Loucy (cell line): ENCODE data around the gene LYPD6.

Source experiments
- H2AFZ ChIP-seq: fragments of 200-600 bp; sonication (generic); 2 replicates; pipeline ENCODE4 v1.6.0; 2016; ENCODE audit warnings: antibody characterized with exemption, mild to moderate bottlenecking, low read length, moderate library complexity
- H3F3A ChIP-seq: fragments of 200-600 bp; 2 replicates; pipeline ENCODE4 v1.6.0; 2016; ENCODE audit warnings: antibody characterized with exemption, low read depth, mild to moderate bottlenecking
- H3K27me3 ChIP-seq: fragments of 200-600 bp; sonication (generic); 2 replicates; pipeline ENCODE4 v1.6.1; 2014; ENCODE audit warnings: low read length, mild to moderate bottlenecking; ENCODE audit not compliant: insufficient read depth, poor library complexity, severe bottlenecking
- H3K36me3 ChIP-seq: fragments of 200-600 bp; sonication (generic); 2 replicates; pipeline ENCODE4 v1.6.1; 2016; ENCODE audit warnings: low read length; ENCODE audit not compliant: insufficient read depth
- H3K4me1 ChIP-seq: fragments of 200-600 bp; sonication (generic); 2 replicates; pipeline ENCODE4 v1.5.1; 2014; ENCODE audit warnings: low read length, mild to moderate bottlenecking; ENCODE audit not compliant: insufficient read depth, poor library complexity, severe bottlenecking
- H3K4me2 ChIP-seq: fragments of 200-600 bp; sonication (generic); 2 replicates; pipeline ENCODE4 v1.6.0; 2014; ENCODE audit warnings: antibody characterized with exemption, low read length, low read depth, mild to moderate bottlenecking; ENCODE audit not compliant: poor library complexity, severe bottlenecking
- H3K4me3 ChIP-seq: fragments of 200-600 bp; sonication (generic); 2 replicates; pipeline ENCODE4 v1.5.1; 2014; ENCODE audit warnings: low read length, mild to moderate bottlenecking, mixed read lengths; ENCODE audit not compliant: poor library complexity, severe bottlenecking
- H3K79me2 ChIP-seq: fragments of 200-600 bp; sonication (generic); 2 replicates; pipeline ENCODE4 v1.6.1; 2014; ENCODE audit warnings: low read length; ENCODE audit not compliant: insufficient read depth
- H3K9ac ChIP-seq: fragments of 200-600 bp; sonication (generic); 2 replicates; pipeline ENCODE4 v1.6.0; 2014; ENCODE audit warnings: mild to moderate bottlenecking, low read depth, low read length, moderate library complexity; ENCODE audit not compliant: poor library complexity, severe bottlenecking
- H3K9me2 ChIP-seq: fragments of 200-600 bp; sonication (generic); replicated peaks from 2 replicates; pipeline ENCODE4 v1.6.1; 2016; ENCODE audit warnings: low read depth, low read length, mixed read lengths
- H3K9me3 ChIP-seq: fragments of 200-600 bp; sonication (generic); 2 replicates; pipeline ENCODE4 v1.6.1; 2014; ENCODE audit warnings: mild to moderate bottlenecking, antibody characterized with exemption, low read length, low read depth; ENCODE audit not compliant: insufficient read depth
- H4K20me1 ChIP-seq: fragments of 200-600 bp; sonication (generic); 2 replicates; pipeline ENCODE4 v1.6.0; 2014; ENCODE audit warnings: antibody characterized with exemption, low read length, mild to moderate bottlenecking; ENCODE audit not compliant: insufficient read depth, poor library complexity, severe bottlenecking
- EZH2phosphoT487 ChIP-seq: fragments of 200-600 bp; IDR thresholded peaks from 2 replicates; pipeline ENCODE4 v1.6.1; 2018; ENCODE audit warnings: antibody characterized with exemption, mild to moderate bottlenecking, moderate library complexity, borderline replicate concordance
- TF ChIP-seq, protein P1 (sequence below): fragments of 200-600 bp; sonication (generic); conservative IDR thresholded peaks from 2 replicates; pipeline ENCODE4 v1.5.1; 2014; ENCODE audit warnings: mild to moderate bottlenecking, antibody characterized with exemption, low read length

LYPD6 gene

DNA sequence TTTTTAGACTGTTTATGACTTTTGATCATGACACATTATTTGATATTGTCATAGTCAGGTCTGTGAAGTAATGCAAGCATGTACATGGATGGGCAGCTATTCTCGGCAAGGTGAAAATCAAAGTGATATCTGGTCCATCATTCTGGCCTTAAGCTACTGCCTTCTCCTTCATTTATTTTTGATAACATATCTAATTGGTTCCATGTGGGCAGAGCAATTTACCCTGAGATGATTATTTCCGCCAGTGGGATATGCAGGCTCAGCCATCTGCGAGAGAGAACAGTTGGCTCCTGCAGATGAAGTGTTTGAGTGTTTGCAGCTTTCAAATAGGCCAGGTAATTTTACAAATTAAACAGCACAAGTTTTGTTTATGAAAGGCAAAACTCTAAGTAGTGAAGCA lies 116.4 kb downstream of the LYPD6 start:
- no peak overlapping the region for H2AFZ ChIP-seq
- TF ChIP-seq EZH2phosphoT487: no peak
- TF ChIP-seq, protein P1, sequence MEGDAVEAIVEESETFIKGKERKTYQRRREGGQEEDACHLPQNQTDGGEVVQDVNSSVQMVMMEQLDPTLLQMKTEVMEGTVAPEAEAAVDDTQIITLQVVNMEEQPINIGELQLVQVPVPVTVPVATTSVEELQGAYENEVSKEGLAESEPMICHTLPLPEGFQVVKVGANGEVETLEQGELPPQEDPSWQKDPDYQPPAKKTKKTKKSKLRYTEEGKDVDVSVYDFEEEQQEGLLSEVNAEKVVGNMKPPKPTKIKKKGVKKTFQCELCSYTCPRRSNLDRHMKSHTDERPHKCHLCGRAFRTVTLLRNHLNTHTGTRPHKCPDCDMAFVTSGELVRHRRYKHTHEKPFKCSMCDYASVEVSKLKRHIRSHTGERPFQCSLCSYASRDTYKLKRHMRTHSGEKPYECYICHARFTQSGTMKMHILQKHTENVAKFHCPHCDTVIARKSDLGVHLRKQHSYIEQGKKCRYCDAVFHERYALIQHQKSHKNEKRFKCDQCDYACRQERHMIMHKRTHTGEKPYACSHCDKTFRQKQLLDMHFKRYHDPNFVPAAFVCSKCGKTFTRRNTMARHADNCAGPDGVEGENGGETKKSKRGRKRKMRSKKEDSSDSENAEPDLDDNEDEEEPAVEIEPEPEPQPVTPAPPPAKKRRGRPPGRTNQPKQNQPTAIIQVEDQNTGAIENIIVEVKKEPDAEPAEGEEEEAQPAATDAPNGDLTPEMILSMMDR: no peak
- no peak overlapping the region for H3K4me2 ChIP-seq
- H3K9me3 ChIP-seq: no peaks in the 10 kb centered on the region
- H4K20me1 ChIP-seq: no peaks in the 10 kb centered on the region
- H3K9ac ChIP-seq: no peak overlapping the region
- no peaks in the 10 kb centered on the region for H3K79me2 ChIP-seq
- H3K4me1 ChIP-seq: no peaks in the 10 kb centered on the region
- H3K36me3 ChIP-seq: no peaks in the 10 kb centered on the region
- no peaks in the 10 kb centered on the region for H3F3A ChIP-seq
- no peak overlapping the region for H3K4me3 ChIP-seq
- no peaks in the 10 kb centered on the region for H3K9me2 ChIP-seq
- H3K27me3 ChIP-seq: no peaks in the 10 kb centered on the region

DNA sequence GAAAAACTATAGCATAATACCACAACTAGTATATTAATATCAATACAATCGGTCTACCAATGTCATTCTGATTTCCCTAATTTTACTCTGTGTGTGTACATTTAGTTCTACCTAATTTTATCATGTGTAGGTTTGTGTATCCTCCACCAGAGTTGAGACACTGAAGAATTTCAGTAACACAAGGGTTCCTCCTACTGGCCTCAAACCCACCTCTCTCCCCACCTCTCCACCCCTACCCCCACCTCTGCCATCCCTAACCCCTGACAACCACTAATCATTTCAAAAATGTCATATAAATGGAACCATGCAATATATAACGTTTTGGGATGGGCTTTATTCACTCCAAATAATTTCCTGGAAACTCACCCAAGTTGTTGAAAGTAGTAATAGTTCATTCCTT lies 117.9 kb downstream of the LYPD6 start:
- Histone ChIP-seq H4K20me1 (no peaks in the 10 kb centered on the region), H3K9me3 (no peaks in the 10 kb centered on the region), H3K27me3 (no peaks in the 10 kb centered on the region), H3F3A (no peaks in the 10 kb centered on the region), H3K36me3 (no peaks in the 10 kb centered on the region), H3K4me3 (no peak overlapping the region), H3K9ac (no peak overlapping the region), H2AFZ (no peak overlapping the region), H3K4me2 (no peak overlapping the region), H3K79me2 (no peaks in the 10 kb centered on the region), H3K9me2 (no peaks in the 10 kb centered on the region), H3K4me1 (no peaks in the 10 kb centered on the region)
- TF ChIP-seq, protein P1: no peak
- TF ChIP-seq EZH2phosphoT487: no peak

DNA sequence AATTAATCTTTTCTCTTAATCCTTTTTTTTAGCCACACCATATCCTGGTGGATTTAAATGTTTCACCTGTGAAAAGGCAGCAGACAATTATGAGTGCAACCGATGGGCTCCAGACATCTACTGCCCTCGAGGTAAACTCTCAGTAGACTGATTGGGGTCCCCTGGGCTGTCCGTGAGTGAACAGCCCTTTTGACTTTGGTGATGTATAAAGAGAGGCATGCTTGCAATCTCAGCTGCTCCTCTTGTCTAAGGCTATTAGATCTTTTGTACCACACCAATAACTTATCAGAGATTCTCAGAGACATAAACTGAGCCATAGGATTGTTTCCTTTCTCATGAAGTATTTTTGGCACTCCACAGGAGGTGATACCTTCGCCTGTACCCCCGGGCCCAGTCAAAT lies 118.6 kb downstream of the LYPD6 start:
- no peaks in the 10 kb centered on the region for H3K79me2 ChIP-seq
- no peaks in the 10 kb centered on the region for H3K36me3 ChIP-seq
- no peaks in the 10 kb centered on the region for H4K20me1 ChIP-seq
- H3K9me3 ChIP-seq: no peaks in the 10 kb centered on the region
- H2AFZ ChIP-seq: no peak overlapping the region
- no peaks in the 10 kb centered on the region for H3K4me1 ChIP-seq
- no peaks in the 10 kb centered on the region for H3K9me2 ChIP-seq
- H3F3A ChIP-seq: no peaks in the 10 kb centered on the region
- no peak overlapping the region for H3K4me2 ChIP-seq
- no peaks in the 10 kb centered on the region for H3K27me3 ChIP-seq
- no peak overlapping the region for H3K9ac ChIP-seq
- no peak overlapping the region for H3K4me3 ChIP-seq
- TF ChIP-seq, protein P1: no peak
- TF ChIP-seq EZH2phosphoT487: no peak
